ENCODE data around the gene ALDH1A2.

ALDH1A2 gene

DNA sequence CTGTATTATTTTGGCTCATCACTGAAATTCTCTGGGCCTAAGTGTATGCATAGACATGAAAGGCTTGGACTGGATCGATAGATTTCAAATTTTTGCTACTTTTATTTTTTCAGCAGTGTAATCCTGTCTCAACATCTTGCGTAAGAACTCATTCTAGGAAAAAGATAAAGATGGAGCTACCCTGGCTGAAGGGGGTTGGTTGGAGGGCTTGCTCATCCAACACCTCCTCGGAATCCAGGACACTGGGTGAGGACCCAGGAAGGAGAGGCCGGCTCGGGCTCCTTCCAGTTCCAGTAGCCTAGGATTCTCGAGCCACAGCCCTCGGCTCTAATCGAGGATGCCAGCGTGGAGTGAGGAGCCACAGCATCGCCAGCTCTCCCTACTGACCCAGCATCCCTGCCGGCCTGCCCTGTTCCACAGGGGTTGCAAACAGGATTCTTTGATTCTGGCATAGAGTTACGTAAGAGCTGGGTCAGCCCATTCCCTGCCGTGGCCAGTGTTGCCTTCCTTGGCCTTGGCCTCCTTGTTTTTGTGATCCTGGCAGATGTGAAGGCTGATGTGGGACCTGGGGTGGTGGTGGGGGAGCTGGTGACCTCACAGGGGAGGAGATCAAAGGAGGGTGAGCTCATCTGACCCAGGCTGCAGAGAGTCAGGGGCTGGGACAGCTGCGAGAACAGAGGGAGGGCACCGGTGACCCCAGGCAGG lies 149.5 kb downstream of the ALDH1A2 start:
- H3K27ac ChIP-seq, result no peak overlapping the region
- no peaks in the 10 kb centered on the region for H3K36me3 ChIP-seq
- no peak for DNase-seq
- no peak for TF ChIP-seq CTCF (IDR thresholded peaks at IDR 0.05)
- peaks cover 0 to 2% (median 0%) of the 10 kb centered on the region in 4 donors for H3K4me1 ChIP-seq
- no peak overlapping the region for H3K4me3 ChIP-seq
- H3K27me3 ChIP-seq, result no peaks in the 10 kb centered on the region
- H3K9me3 ChIP-seq, result no peaks in the 10 kb centered on the region
- intact Hi-C loops (cut with DNase I; ENCODE audit: low total_unique reads), result no loop called here

DNA sequence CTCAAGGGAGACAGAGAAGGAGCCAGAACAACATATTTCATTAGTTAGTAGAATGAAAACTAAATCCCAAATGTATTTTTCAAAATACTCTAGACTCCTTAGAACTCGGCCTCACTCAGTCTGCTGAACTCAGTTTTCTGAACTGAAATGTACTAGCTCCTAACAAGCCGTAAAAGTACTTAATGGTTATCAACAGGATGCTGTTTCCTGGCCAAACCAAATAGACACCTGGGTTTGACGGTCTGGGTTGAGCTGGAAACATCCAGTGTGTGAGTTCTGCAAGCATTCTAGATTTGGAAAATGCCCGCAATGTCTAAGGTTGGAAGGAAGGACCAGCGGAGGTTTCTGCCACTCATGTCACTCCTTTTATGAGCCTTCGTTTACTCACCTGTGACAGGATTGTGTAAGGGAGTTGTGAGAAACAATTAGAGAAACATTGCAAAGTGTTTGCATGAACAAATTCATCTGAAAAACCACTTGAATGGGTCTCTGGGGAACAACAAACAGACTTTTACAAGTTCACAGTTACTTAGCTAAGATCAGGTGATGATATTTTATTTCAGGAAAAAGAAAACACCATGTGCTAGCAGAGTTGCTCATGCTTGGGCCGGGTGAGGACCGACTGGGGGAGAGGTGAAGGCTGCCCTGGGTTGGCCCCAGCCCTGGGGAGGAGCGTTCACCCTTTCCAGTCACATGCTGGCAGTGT lies 151.0 kb downstream of the ALDH1A2 start:
- no peaks in the 10 kb centered on the region for H3K36me3 ChIP-seq
- no peak overlapping the region for H3K27ac ChIP-seq
- intact Hi-C loops (cut with DNase I; ENCODE audit: low total_unique reads), result no loop called here
- H3K4me3 ChIP-seq, result no peak overlapping the region
- no peaks in the 10 kb centered on the region for H3K27me3 ChIP-seq
- no peak for TF ChIP-seq CTCF (IDR thresholded peaks at IDR 0.05)
- H3K9me3 ChIP-seq, result no peaks in the 10 kb centered on the region
- H3K4me1 ChIP-seq, result no peaks in the 10 kb centered on the region
- no peak for DNase-seq

GRCh38 chr15:57911247-57911646 lies 154.3 kb downstream of the ALDH1A2 start:
- H3K36me3 ChIP-seq, result no peaks in the 10 kb centered on the region

GRCh38 chr15:57910672-57911071 lies 154.8 kb downstream of the ALDH1A2 start:
- Histone ChIP-seq H3K4me3 (no peak overlapping the region), H3K36me3 (no peaks in the 10 kb centered on the region), H3K9me3 (no peaks in the 10 kb centered on the region), H3K27ac (no peak overlapping the region), H3K27me3 (no peaks in the 10 kb centered on the region), H3K4me1 (no peaks in the 10 kb centered on the region)
- no peak for TF ChIP-seq CTCF (IDR thresholded peaks at IDR 0.05)
- intact Hi-C loops (cut with DNase I; ENCODE audit: low total_unique reads), result no loop called here
- DNase-seq, result no peak

More at GRCh38 chr15:57911247-57911646, 154.3 kb downstream of the ALDH1A2 start:
- TF ChIP-seq CTCF (IDR thresholded peaks at IDR 0.05), result no peak
- intact Hi-C loops (cut with DNase I; ENCODE audit: low total_unique reads), result no loop called here
- H3K4me1 ChIP-seq, result no peaks in the 10 kb centered on the region
- H3K9me3 ChIP-seq, result no peaks in the 10 kb centered on the region
- no peak for DNase-seq
- no peak overlapping the region for H3K27ac ChIP-seq
- H3K27me3 ChIP-seq, result no peaks in the 10 kb centered on the region
- no peak overlapping the region for H3K4me3 ChIP-seq

- intact Hi-C loops (cut with DNase I; ENCODE audit: low total_unique reads), result no loop called here
- Histone ChIP-seq H3K27me3 (no peaks in the 10 kb centered on the region), H3K36me3 (no peaks in the 10 kb centered on the region), H3K9me3 (no peaks in the 10 kb centered on the region), H3K4me1 (no peaks in the 10 kb centered on the region), H3K4me3 (no peak overlapping the region), H3K27ac (no peak overlapping the region)
- no peak for DNase-seq
- no peak for TF ChIP-seq CTCF (IDR thresholded peaks at IDR 0.05)
Measured at GRCh38 chr15:57909388-57909787, 156.1 kb downstream of the ALDH1A2 start.

Data from tibial artery (tissue), 4 donors.